ENCODE data around the gene APEH.

APEH gene

DNA sequence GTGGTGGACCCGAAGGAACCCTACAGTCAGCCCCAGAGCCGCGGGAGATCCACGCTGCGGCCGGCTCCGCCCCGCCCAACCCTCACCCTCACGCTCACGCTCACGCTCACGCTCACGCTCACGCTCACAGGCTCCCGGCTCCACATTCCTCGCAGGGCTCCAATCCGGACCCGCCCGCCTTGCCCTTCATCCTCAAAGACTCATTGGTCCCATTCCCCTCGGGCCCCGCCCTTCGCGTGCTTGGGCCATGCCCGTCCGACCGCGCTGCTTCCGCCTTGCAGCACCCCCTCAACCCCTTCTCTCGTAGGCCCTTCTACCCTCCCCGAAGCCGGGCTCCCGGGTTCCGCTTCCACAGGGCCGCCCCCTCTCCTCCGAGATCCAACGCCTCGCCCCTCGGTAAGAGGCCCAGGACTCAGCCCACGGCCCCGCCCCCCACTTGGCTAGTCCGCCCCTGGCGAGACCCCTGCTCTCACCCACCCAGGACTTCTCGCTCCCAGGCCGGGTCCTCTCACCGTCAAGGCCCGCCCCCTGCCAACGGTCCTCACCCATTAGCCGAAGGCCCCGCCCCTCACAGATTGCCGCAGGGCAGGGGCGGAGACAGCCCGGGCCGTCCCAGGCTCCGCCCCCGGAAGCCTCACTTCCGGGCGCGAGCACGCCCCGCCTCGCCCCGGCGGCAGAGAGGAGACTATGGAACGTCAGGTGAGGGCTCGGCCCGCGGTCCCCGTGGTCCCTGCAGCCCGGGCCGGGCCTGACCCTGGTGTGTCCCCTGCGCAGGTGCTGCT lies at the start of gene APEH:
Gene APEH (plus strand): TSS at position 637 of the 782 bp plus-strand sequence. CDS start 51 bp downstream, at position 688.
- H3K27me3 Mint-ChIP-seq (ENCODE audit: low read depth) = no peaks in the 10 kb centered on the region
- peak within 1 kb of the TSS; percentile 98 for H3K27ac Mint-ChIP-seq
- no peaks in the 10 kb centered on the region for H3K9me3 Mint-ChIP-seq
- DNase-seq (ENCODE audit: low spot score) = peak; percentile 97
- peak within 1 kb of the TSS; percentile 93 for H3K4me3 Mint-ChIP-seq
- peaks cover 8% of the 10 kb centered on the region for H3K36me3 Mint-ChIP-seq (ENCODE audit: low read depth)
- peaks cover 13% of the 10 kb centered on the region for H3K4me1 Mint-ChIP-seq (ENCODE audit: low read depth)

DNA sequence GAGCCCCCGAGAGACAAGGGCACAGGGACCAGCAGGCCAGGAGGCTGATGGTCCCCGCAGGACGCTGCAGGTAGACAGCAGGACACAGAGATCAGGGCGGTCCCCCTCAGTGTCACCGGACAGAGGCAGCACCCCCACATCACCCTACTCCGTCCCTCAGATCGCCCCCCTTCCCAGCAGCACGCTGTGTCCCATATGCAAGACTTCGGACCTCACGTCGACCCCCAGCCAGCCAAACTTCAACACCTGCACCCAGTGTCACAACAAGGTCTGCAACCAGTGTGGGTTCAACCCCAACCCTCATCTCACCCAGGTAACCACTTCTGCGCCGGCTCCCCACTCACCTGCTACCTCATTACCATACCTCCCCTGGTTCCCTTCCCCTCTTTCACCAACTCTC lies 49.1 kb upstream of the APEH start:
- no peak for DNase-seq (ENCODE audit: low spot score)
- Mint-ChIP-seq H3K27ac (no peak overlapping the region), H3K4me1 (ENCODE audit: low read depth) (peaks cover 10% of the 10 kb centered on the region), H3K9me3 (no peaks in the 10 kb centered on the region), H3K27me3 (ENCODE audit: low read depth) (peaks cover 6% of the 10 kb centered on the region), H3K4me3 (no peak overlapping the region), H3K36me3 (ENCODE audit: low read depth) (no peaks in the 10 kb centered on the region)

DNA sequence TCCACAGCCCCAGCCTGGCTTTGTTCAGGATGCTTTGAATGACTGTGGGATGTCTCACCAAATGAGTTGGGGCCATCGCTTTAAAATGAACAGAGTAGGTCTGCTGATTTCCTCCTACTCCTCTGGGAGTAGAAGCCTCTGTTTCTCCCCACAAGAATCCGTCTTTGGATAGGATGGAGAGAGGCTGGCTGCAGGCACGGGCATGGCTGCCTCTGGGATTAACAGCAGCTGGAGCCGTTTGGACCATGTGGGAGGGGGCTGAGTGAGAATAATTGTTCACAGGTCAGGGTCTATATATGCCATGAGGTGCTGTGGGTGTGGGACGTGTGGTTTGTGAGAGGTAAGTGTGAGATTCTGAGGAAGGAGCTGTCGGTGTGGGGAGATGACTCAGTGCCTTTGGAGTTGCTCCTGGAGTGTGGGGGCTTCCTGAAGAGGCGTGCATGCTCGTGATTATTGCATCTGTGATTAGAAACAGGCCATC lies 48.0 kb upstream of the APEH start:
- Mint-ChIP-seq H3K36me3 (ENCODE audit: low read depth) (no peaks in the 10 kb centered on the region), H3K9me3 (no peaks in the 10 kb centered on the region), H3K27ac (no peak overlapping the region), H3K27me3 (ENCODE audit: low read depth) (peaks cover 9% of the 10 kb centered on the region), H3K4me1 (ENCODE audit: low read depth) (peaks cover 10% of the 10 kb centered on the region), H3K4me3 (no peak overlapping the region)
- DNase-seq (ENCODE audit: low spot score) = peak; percentile 13

DNA sequence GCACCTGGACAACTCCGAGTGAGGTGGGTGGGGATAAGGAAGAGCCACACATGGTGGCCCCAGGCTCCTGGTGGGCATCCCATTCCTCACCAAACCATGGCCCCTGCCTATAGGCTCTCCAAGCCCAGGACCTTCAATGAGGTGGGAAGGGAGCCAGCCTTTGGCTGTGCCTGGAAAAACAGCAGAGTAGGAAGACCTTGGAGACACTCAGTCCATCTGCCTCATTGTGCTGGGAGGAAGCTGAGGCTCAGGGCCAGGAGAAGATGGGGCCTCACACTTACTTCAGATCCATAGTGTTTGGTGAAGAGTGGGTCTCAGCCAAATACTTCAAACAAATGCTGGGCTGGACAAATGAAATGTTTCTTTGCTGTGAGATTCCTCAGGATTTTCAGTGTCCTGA lies 47.4 kb upstream of the APEH start:
- H3K9me3 Mint-ChIP-seq = peaks cover 4% of the 10 kb centered on the region
- peaks cover 10% of the 10 kb centered on the region for H3K4me1 Mint-ChIP-seq (ENCODE audit: low read depth)
- no peak overlapping the region for H3K4me3 Mint-ChIP-seq
- H3K27me3 Mint-ChIP-seq (ENCODE audit: low read depth) = peaks cover 9% of the 10 kb centered on the region
- no peaks in the 10 kb centered on the region for H3K36me3 Mint-ChIP-seq (ENCODE audit: low read depth)
- no peak overlapping the region for H3K27ac Mint-ChIP-seq
- no peak for DNase-seq (ENCODE audit: low spot score)

DNA sequence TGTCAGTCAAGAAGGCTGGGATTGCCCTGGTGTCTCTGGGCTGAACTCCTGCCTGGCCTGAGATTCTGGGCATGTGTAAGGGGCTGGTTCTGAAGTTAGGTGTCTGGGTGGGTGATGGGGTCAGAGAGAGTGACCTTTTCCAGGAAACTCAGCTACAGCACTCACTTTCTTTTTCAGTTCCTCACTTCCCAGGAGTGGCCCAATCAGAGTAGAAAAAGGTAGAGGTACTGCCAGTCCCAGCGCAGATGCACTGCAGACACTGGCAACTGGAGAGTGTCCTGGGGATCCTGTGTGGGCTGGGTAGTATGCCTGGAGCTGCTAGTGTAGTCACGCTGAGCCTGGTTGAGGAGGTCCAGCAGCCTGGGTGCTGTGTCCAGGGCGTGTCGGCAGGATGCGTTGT lies 46.5 kb upstream of the APEH start:
- peaks cover 12% of the 10 kb centered on the region for H3K27me3 Mint-ChIP-seq (ENCODE audit: low read depth)
- peaks cover 8% of the 10 kb centered on the region for H3K9me3 Mint-ChIP-seq
- H3K36me3 Mint-ChIP-seq (ENCODE audit: low read depth) = no peaks in the 10 kb centered on the region
- no peak for DNase-seq (ENCODE audit: low spot score)
- H3K27ac Mint-ChIP-seq = no peak overlapping the region
- H3K4me3 Mint-ChIP-seq = no peak overlapping the region
- peaks cover 10% of the 10 kb centered on the region for H3K4me1 Mint-ChIP-seq (ENCODE audit: low read depth)

DNA sequence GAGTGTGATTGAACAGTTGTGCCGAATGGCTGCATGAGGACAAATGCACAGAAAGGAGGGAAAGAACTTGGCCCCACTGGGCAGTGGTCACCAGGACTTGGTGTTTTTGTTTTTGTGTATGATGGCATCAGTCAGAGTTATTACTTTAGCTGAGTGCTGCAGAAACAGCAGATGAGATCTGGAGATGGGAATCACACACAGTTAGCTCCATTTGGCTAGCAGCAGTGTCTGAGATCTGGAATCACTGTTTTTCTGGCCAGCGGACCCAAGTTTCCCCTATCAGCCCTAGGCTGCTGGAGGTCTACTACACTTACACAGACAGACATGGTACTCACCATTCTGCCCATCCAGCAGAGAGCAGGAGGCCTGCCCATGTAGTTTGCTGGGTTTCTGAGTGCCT lies 45.9 kb upstream of the APEH start:
- Mint-ChIP-seq H3K36me3 (ENCODE audit: low read depth) (no peaks in the 10 kb centered on the region), H3K27me3 (ENCODE audit: low read depth) (peaks cover 12% of the 10 kb centered on the region)

DNA sequence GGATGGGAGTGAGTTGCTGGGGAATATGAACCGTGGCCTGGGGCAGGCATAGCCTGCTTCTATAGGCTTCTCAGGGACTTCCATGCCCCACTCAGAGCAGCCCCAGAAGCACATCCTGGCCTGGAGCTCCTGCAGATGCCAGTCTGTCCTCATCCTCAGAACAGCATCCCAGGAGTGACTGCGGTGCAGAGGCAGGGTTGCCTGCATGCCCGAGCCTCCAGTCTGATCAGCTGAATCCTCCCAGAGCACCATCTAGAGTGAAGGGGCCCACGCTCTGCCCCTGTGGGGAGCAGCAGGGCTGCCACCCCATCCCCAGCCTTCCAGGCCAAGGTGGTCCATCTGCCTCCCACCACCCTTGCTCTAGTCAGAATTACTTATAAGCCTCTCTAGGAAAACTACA lies 44.7 kb upstream of the APEH start:
- no peak overlapping the region for H3K4me3 Mint-ChIP-seq

More for the DNA sequence above, 45.9 kb upstream of the APEH start:
- Mint-ChIP-seq H3K27ac (no peak overlapping the region), H3K4me1 (ENCODE audit: low read depth) (peaks cover 10% of the 10 kb centered on the region), H3K4me3 (no peak overlapping the region), H3K9me3 (peaks cover 8% of the 10 kb centered on the region)
- no peak for DNase-seq (ENCODE audit: low spot score)

DNA sequence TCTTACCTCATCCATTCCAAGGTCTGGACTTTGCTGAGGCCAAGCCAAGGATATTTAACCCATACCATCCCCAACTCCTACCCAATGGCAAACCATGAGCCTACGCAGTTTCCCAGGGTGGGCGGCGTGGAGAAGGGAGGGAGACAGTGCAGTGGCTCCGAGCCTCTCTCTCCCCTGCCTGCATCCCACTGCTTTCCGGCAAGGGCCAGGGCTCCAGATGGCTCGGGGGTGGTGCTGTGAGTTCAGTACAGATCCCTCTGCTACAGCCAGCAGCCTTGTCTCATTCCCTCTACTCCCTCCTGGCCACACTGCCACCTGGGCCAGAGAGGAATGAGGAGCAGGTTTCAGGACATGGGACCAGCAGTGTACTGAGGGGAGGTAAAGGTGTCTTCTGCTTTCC lies 44.3 kb upstream of the APEH start:
- H3K9me3 Mint-ChIP-seq = peaks cover 8% of the 10 kb centered on the region
- peaks cover 10% of the 10 kb centered on the region for H3K4me1 Mint-ChIP-seq (ENCODE audit: low read depth)
- DNase-seq (ENCODE audit: low spot score) = no peak
- no peaks in the 10 kb centered on the region for H3K36me3 Mint-ChIP-seq (ENCODE audit: low read depth)
- H3K27me3 Mint-ChIP-seq (ENCODE audit: low read depth) = peaks cover 14% of the 10 kb centered on the region
- no peak overlapping the region for H3K27ac Mint-ChIP-seq
- H3K4me3 Mint-ChIP-seq = no peak overlapping the region

More for the DNA sequence above, 44.7 kb upstream of the APEH start:
- H3K9me3 Mint-ChIP-seq = peaks cover 8% of the 10 kb centered on the region
- peaks cover 14% of the 10 kb centered on the region for H3K27me3 Mint-ChIP-seq (ENCODE audit: low read depth)
- no peaks in the 10 kb centered on the region for H3K36me3 Mint-ChIP-seq (ENCODE audit: low read depth)
- peaks cover 10% of the 10 kb centered on the region for H3K4me1 Mint-ChIP-seq (ENCODE audit: low read depth)
- no peak for DNase-seq (ENCODE audit: low spot score)
- no peak overlapping the region for H3K27ac Mint-ChIP-seq

DNA sequence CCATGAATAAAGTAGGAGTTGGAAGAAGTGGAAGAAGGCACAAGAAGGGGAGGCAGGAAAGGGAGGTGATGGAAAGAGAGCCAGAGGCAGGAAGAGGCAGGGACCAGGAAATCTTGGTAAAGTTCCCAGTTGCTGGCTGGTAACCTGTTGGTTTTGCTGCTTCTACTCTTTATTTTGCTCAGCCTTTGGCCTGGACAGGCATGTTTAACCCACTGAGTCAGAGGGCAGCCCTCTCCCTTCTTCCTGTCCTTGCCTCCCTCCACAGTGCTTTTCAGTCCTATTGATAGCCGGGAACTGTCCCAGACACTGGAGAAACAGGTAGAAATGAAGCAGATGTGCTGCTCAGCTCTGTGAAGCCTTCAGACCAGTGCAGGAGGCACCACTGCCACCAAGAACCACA lies 43.4 kb upstream of the APEH start:
- no peak overlapping the region for H3K4me3 Mint-ChIP-seq
- no peak for DNase-seq (ENCODE audit: low spot score)
- no peak overlapping the region for H3K27ac Mint-ChIP-seq

DNA sequence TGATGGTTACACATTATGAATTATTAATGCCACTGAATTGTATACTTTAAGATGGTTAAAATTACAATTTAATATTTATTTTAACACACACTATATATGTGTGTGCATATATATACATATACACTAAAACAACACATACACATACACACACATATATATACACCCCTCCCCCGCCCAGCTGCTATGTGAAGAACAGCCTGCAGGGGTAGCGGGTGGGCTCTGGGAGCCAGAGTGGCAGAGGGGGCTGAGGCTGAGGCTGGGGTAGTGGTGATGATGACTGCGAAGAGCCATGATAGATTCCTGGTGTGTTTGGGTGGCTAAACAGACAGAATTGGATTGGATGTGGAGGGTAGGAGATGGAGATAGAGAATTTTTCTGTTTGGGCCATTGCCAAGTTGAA lies 39.4 kb upstream of the APEH start:
- peaks cover 14% of the 10 kb centered on the region for H3K27me3 Mint-ChIP-seq (ENCODE audit: low read depth)
- H3K4me3 Mint-ChIP-seq = no peak overlapping the region

More for the DNA sequence above, 43.4 kb upstream of the APEH start:
- peaks cover 8% of the 10 kb centered on the region for H3K9me3 Mint-ChIP-seq
- H3K4me1 Mint-ChIP-seq (ENCODE audit: low read depth) = peaks cover 10% of the 10 kb centered on the region
- no peaks in the 10 kb centered on the region for H3K36me3 Mint-ChIP-seq (ENCODE audit: low read depth)
- peaks cover 14% of the 10 kb centered on the region for H3K27me3 Mint-ChIP-seq (ENCODE audit: low read depth)

DNA sequence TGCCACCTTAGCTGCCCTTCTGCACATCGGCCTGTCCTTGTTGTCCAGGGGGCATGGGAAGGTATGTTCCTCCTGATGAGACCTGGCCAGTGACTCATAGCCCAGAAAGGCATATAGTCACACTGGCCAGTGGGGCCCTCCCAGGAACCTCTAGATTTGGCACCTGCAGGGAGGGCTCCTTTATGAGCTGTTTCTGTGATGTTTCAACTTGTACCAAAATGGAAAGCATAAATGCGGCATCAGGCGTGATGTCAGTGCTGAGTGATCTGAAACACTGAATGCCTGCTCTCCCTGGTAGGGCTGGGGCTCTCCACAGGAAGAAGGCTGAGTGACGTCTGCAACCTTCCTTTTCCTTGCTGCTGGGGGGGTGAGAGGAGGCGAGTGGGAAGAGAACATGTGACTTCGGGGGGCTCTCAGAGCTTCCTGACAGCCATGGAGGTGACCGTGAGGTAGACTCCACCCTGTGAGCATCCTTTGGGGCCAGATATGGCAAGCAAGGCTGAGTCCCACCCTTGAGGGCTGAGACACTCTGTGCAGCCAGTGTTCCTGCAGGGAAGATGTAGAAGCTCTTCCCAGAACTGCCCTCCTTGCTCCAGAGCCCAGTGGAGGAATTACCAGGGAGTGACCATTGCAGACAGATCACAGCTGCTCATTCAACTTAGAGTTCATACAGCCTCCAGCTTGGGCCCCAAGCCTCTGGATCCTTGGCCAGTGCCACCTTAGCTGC lies 37.1 kb upstream of the APEH start:
- H3K4me3 Mint-ChIP-seq = no peak overlapping the region
- peaks cover 3% of the 10 kb centered on the region for H3K4me1 Mint-ChIP-seq (ENCODE audit: low read depth)
- H3K36me3 Mint-ChIP-seq (ENCODE audit: low read depth) = no peaks in the 10 kb centered on the region
- H3K27ac Mint-ChIP-seq = no peak overlapping the region
- H3K27me3 Mint-ChIP-seq (ENCODE audit: low read depth) = peaks cover 3% of the 10 kb centered on the region
- DNase-seq (ENCODE audit: low spot score) = no peak
- peaks cover 1% of the 10 kb centered on the region for H3K9me3 Mint-ChIP-seq

More for the DNA sequence above, 39.4 kb upstream of the APEH start:
- Mint-ChIP-seq H3K4me1 (ENCODE audit: low read depth) (peaks cover 3% of the 10 kb centered on the region), H3K9me3 (peaks cover 8% of the 10 kb centered on the region), H3K27ac (no peak overlapping the region), H3K36me3 (ENCODE audit: low read depth) (no peaks in the 10 kb centered on the region)
- DNase-seq (ENCODE audit: low spot score) = no peak

DNA sequence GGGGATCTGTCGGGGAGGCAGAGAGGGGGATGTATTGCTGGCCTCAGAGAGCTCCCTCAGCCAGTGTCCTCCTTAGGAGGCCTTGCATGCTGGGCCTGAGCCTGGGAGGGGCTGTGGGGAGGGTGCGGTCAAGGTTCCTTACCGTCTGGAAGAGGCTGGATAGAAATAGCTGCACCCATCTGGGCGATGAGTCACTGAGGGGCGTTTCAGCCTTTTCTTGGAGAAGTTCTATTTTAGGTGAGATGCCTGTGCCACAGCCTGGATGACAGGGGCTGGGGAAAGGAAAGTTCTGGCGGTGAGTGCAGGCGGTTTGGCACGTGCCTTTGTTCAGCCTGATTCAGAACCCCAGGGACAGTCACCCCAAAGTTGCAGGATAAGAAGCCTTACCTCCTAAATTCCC lies 35.7 kb upstream of the APEH start:
- Mint-ChIP-seq H3K27ac (no peak overlapping the region), H3K27me3 (ENCODE audit: low read depth) (peaks cover 2% of the 10 kb centered on the region), H3K4me3 (no peak overlapping the region), H3K9me3 (no peaks in the 10 kb centered on the region), H3K4me1 (ENCODE audit: low read depth) (peaks cover 3% of the 10 kb centered on the region), H3K36me3 (ENCODE audit: low read depth) (no peaks in the 10 kb centered on the region)
- DNase-seq (ENCODE audit: low spot score) = no peak

DNA sequence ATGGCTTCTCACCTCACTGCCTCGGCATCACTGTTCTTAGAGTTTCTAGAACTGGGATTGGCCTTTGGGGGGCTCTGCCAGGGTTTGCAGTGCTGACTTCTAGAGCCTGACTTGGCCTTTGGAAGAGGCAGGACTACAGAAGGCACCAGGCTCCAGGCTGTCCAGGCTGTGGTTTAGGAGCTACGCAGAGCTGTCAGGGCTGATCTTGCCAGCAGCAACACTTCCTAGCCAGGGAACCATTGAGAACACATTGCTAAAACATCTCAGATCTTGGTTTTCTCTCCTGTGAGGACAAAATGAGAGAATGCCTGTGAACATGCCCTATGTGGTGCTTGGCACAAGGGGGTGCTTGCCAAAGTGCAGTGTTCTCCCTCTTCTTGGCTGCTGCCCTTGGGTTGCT lies 34.6 kb upstream of the APEH start:
- Mint-ChIP-seq H3K4me3 (no peak overlapping the region), H3K36me3 (ENCODE audit: low read depth) (no peaks in the 10 kb centered on the region), H3K4me1 (ENCODE audit: low read depth) (peaks cover 3% of the 10 kb centered on the region), H3K27me3 (ENCODE audit: low read depth) (no peaks in the 10 kb centered on the region), H3K27ac (no peak overlapping the region), H3K9me3 (no peaks in the 10 kb centered on the region)
- no peak for DNase-seq (ENCODE audit: low spot score)

DNA sequence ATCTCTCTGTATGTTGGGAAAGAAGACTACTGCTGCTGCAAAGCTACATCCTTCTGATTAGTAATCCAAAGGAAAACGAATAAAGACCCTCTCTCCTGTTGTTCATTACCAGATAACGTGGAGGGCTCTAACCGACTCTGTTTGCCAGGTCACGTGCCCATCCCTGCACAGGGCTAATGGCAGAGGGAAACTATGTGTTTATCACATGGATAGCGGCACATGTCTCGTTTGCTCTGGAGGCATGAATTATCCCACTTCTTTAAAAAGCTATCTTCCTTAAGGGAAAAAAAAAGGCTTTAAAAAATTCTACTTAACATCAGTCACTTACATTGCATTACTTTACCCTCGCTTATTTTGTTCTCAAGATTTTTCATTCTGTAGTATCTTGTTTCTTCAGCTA lies 32.9 kb upstream of the APEH start:
- Mint-ChIP-seq H3K27ac (no peak overlapping the region), H3K27me3 (ENCODE audit: low read depth) (peaks cover under 1% of the 10 kb centered on the region)

More for the DNA sequence above, 32.9 kb upstream of the APEH start:
- Mint-ChIP-seq H3K9me3 (no peaks in the 10 kb centered on the region), H3K4me1 (ENCODE audit: low read depth) (peaks cover 3% of the 10 kb centered on the region), H3K4me3 (no peak overlapping the region), H3K36me3 (ENCODE audit: low read depth) (no peaks in the 10 kb centered on the region)
- no peak for DNase-seq (ENCODE audit: low spot score)

All from T-helper 2 cell treated with Interferon-gamma antibody and Interleukin-4, amounts not matched to agents 5 μg/mL and 100 μg/mL, for 36 hours (primary cell).